Measurements from ENCODE around the gene HECTD4.

- TF ChIP-seq CTCF (IDR thresholded peaks at IDR 0.05; ENCODE audit: low read depth, low read length, poor library complexity, severe bottlenecking), result no peak
- TF ChIP-seq EZH2phosphoT487 (IDR thresholded peaks at IDR 0.05; ENCODE audit: borderline replicate concordance, low read length), result no peak
These were observed 201.8 kb downstream of the HECTD4 start for GRCh38 chr12:112180422-112180821.
